CD8-positive, alpha-beta memory T cell (primary cell): ENCODE results near the gene C1orf198. TPM values are rescaled to one million over a fixed set of nuclear protein-coding genes. Genes with fewer than 3 reads are reported as not detected.
A peak's percentile ranks its signal among the peaks of the same experiment; 100 is the strongest.

ENCODE experiments used
- CTCF ChIA-PET: fragments of 350-600 bp; sonication (Branson Sonifier 250); formaldehyde crosslinking; loops from one replicate; lab custom pipeline; 2021; ENCODE audit warnings: antibody characterized with exemption; lab: Charles Lee
- POLR2A ChIA-PET: fragments of 350-600 bp; sonication (Branson Sonifier 250); formaldehyde crosslinking; loops from one replicate; lab custom pipeline; 2021; ENCODE audit warnings: antibody characterized with exemption; lab: Charles Lee
- DNase-seq, 5 donors: peaks; one replicate each; pipeline versions ENCODE4 v3.0.0 to v3.0.0-alpha.2; 2020 to 2022; ENCODE audit warnings: mixed read lengths in 1 of 5
- H3K27ac ChIP-seq: one replicate; pipeline ENCODE4 v1.7.0; 2013; ENCODE audit warnings: low read depth, mild to moderate bottlenecking, low read length, moderate library complexity
- H3K27me3 ChIP-seq: 2 replicates; pipeline ENCODE4 v1.7.0; 2013; ENCODE audit warnings: low read length, mild to moderate bottlenecking; ENCODE audit not compliant: insufficient read depth, poor library complexity, severe bottlenecking
- H3K36me3 ChIP-seq: 2 replicates; pipeline ENCODE4 v1.7.0; 2013; ENCODE audit warnings: mild to moderate bottlenecking, low read length, moderate library complexity; ENCODE audit not compliant: insufficient read depth
- H3K4me1 ChIP-seq: 2 replicates; pipeline ENCODE4 v1.7.0; 2013; ENCODE audit warnings: mild to moderate bottlenecking, low read length, moderate library complexity; ENCODE audit not compliant: insufficient read depth
- H3K4me3 ChIP-seq: 2 replicates; pipeline ENCODE4 v1.7.0; 2013; ENCODE audit warnings: mild to moderate bottlenecking, low read length
- H3K9me3 ChIP-seq: 2 replicates; pipeline ENCODE4 v1.7.0; 2013; ENCODE audit warnings: mild to moderate bottlenecking, low read length
- H3K27ac Mint-ChIP-seq, 8 donors: one replicate each; pipeline ENCODE4 v1.8.0; 2020 to 2021; ENCODE audit warnings: mixed read lengths in 8 of 8, mild to moderate bottlenecking in 6 of 8, inconsistent platforms in 3 of 8, moderate library complexity in 3 of 8
- H3K27me3 Mint-ChIP-seq, 2 donors: one replicate each; pipeline ENCODE4 v1.8.0; 2020 to 2021; ENCODE audit warnings: mixed read lengths in 2 of 2, mild to moderate bottlenecking in 1 of 2, moderate library complexity in 1 of 2
- H3K36me3 Mint-ChIP-seq, 3 donors: one replicate each; pipeline ENCODE4 v1.8.0; 2020 to 2021; ENCODE audit warnings: mixed read lengths in 3 of 3, inconsistent platforms in 1 of 3, mild to moderate bottlenecking in 1 of 3
- H3K4me1 Mint-ChIP-seq, 3 donors: one replicate each; pipeline ENCODE4 v1.8.0; 2020 to 2021; ENCODE audit warnings: mixed read lengths in 3 of 3, inconsistent platforms in 1 of 3, mild to moderate bottlenecking in 1 of 3
- H3K4me3 Mint-ChIP-seq, 7 donors: one replicate each; pipeline ENCODE4 v1.8.0; 2020 to 2021; ENCODE audit warnings: mixed read lengths in 7 of 7, mild to moderate bottlenecking in 6 of 7, moderate library complexity in 4 of 7, inconsistent platforms in 2 of 7
- H3K9me3 Mint-ChIP-seq, 5 donors: one replicate each; pipeline ENCODE4 v1.8.0; 2020 to 2022; ENCODE audit warnings: mixed read lengths in 5 of 5, mild to moderate bottlenecking in 3 of 5, moderate library complexity in 2 of 5, inconsistent platforms in 1 of 5
- polyA plus RNA-seq: library from polyadenylated mRNA; unstranded; fragments of 300-500 nt; fragmentation: Illumina TruSeq; gene quantifications from one replicate; pipeline ENCODE4 v1.2.3, GENCODE V29; 2021
- total RNA-seq, 2 experiments: library from RNA; stranded (reverse); gene quantifications; one replicate each; pipeline ENCODE4 v1.2.3, GENCODE V29; 2021

Gene C1orf198
- total and polyA plus RNA-seq, 3 experiments from 2014 or later: 5.7 to 7.2 (median 5.9) TPM

DNA sequence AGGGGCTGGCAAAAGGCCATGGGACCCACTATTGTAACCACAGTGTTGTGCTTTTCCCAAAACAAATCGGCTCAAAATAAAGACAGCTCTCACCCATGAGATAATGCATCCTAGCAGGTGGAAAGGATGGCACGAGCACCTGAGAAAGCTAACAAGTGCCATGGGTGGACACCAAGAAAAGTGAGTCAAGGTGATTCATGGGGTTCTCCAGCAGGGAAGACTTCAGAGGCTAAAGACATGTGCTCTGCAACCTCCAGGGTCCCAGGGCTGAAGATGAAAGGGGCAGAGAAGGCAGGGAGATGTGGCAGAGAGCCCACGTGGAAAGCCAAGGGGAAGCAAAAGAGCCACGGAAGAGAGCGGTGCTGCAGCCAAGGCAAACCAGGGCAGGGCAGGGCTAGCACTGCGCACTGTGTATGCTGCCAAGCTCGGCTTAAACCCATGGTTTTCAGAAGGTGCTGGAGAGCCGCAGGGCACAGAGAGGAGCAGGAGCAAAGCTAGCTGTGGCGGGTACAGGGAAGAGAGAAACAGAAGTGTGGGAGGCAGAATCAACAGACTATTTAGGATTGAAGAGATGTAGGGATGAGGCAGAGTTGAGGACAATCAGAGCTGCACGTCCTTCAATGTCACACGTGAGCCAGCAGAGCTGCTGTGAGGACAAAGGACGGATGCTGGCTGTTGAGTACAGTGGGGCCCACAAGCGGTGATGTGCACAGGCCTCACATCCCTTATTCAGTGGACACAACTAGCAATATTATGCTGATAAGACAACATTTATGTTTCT lies 41.8 kb upstream of the C1orf198 start:
- Histone ChIP-seq H3K27ac (no peak overlapping the region), H3K4me1 (no peaks in the 10 kb centered on the region), H3K36me3 (peaks cover 58% of the 10 kb centered on the region), H3K4me3 (no peak overlapping the region), H3K27me3 (no peaks in the 10 kb centered on the region), H3K9me3 (no peaks in the 10 kb centered on the region)
- ChIA-PET CTCF (interaction anchor here (1.5 kb wide), 1 partner anchor 301 kb away, joined by 5 read pairs; no protein-coding TSS in a partner anchor), POLR2A (no interaction called here)
- Mint-ChIP-seq H3K36me3 (peaks cover 14 to 92% (median 36%) of the 10 kb centered on the region in 3 donors), H3K27me3 (no peaks in the 10 kb centered on the region), H3K4me3 (no peak overlapping the region), H3K9me3 (no peaks in the 10 kb centered on the region), H3K27ac (peak overlapping the region in 1 of 8 donors; percentile 6), H3K4me1 (no peaks in the 10 kb centered on the region)
- no peak for DNase-seq

- Histone ChIP-seq H3K4me3 (no peak overlapping the region), H3K27me3 (no peaks in the 10 kb centered on the region), H3K4me1 (no peaks in the 10 kb centered on the region), H3K9me3 (no peaks in the 10 kb centered on the region), H3K36me3 (peaks cover 45% of the 10 kb centered on the region), H3K27ac (no peak overlapping the region)
- POLR2A ChIA-PET: interaction anchor here (0.9 kb wide), 1 partner anchor 11 kb away, joined by 3 read pairs; no protein-coding TSS in a partner anchor
- CTCF ChIA-PET: interaction anchor here (1.5 kb wide), 1 partner anchor 9 kb away, joined by 5 read pairs; no protein-coding TSS in a partner anchor
- no peaks in the 10 kb centered on the region for H3K27me3 Mint-ChIP-seq
- H3K27ac Mint-ChIP-seq: no peak overlapping the region
- peaks cover 0 to 4% (median 1%) of the 10 kb centered on the region in 3 donors for H3K4me1 Mint-ChIP-seq
- no peaks in the 10 kb centered on the region for H3K9me3 Mint-ChIP-seq
- peaks cover 9 to 91% (median 43%) of the 10 kb centered on the region in 3 donors for H3K36me3 Mint-ChIP-seq
- no peak for DNase-seq
- H3K4me3 Mint-ChIP-seq: no peak overlapping the region
Observed at GRCh38 chr1:230907472-230908205, 39.3 kb upstream of the C1orf198 start.

- no peak overlapping the region for H3K4me3 Mint-ChIP-seq
Observed at GRCh38 chr1:230906226-230906625, 37.9 kb upstream of the C1orf198 start.

GRCh38 chr1:230905733-230906132 lies 37.4 kb upstream of the C1orf198 start:
- Mint-ChIP-seq H3K27me3 (no peaks in the 10 kb centered on the region), H3K4me3 (no peak overlapping the region), H3K9me3 (no peaks in the 10 kb centered on the region), H3K27ac (peak overlapping the region in 4 of 8 donors; percentile 32 to 95 (median 69)), H3K36me3 (peaks cover 5 to 88% (median 35%) of the 10 kb centered on the region in 3 donors), H3K4me1 (peaks cover 0 to 4% (median 1%) of the 10 kb centered on the region in 3 donors)
- H3K27ac ChIP-seq: no peak overlapping the region
- POLR2A ChIA-PET: no interaction called here
- no peaks in the 10 kb centered on the region for H3K9me3 ChIP-seq
- DNase-seq: no peak
- peaks cover 27% of the 10 kb centered on the region for H3K36me3 ChIP-seq
- H3K4me3 ChIP-seq: no peak overlapping the region
- H3K4me1 ChIP-seq: no peaks in the 10 kb centered on the region
- CTCF ChIA-PET: no interaction called here
- no peaks in the 10 kb centered on the region for H3K27me3 ChIP-seq

More at GRCh38 chr1:230906226-230906625, 37.9 kb upstream of the C1orf198 start:
- ChIA-PET CTCF (no interaction called here), POLR2A (no interaction called here)
- peaks cover 9 to 88% (median 36%) of the 10 kb centered on the region in 3 donors for H3K36me3 Mint-ChIP-seq
- no peaks in the 10 kb centered on the region for H3K27me3 ChIP-seq
- DNase-seq: no peak
- H3K9me3 Mint-ChIP-seq: no peaks in the 10 kb centered on the region
- H3K4me3 ChIP-seq: no peak overlapping the region
- no peak overlapping the region for H3K27ac Mint-ChIP-seq
- no peak overlapping the region for H3K27ac ChIP-seq
- H3K27me3 Mint-ChIP-seq: no peaks in the 10 kb centered on the region
- H3K4me1 Mint-ChIP-seq: peaks cover 0 to 4% (median 1%) of the 10 kb centered on the region in 3 donors
- no peaks in the 10 kb centered on the region for H3K4me1 ChIP-seq
- H3K9me3 ChIP-seq: no peaks in the 10 kb centered on the region
- H3K36me3 ChIP-seq: peaks cover 32% of the 10 kb centered on the region

- H3K36me3 ChIP-seq: peaks cover 9% of the 10 kb centered on the region
Observed at GRCh38 chr1:230902349-230902923, 34.1 kb upstream of the C1orf198 start.

GRCh38 chr1:230901671-230902070 lies 33.4 kb upstream of the C1orf198 start:
- ChIA-PET POLR2A (no interaction called here), CTCF (no interaction called here)
- H3K9me3 ChIP-seq: no peaks in the 10 kb centered on the region
- Mint-ChIP-seq H3K36me3 (peaks cover 0 to 56% (median 17%) of the 10 kb centered on the region in 3 donors), H3K4me3 (no peak overlapping the region), H3K27me3 (no peaks in the 10 kb centered on the region), H3K27ac (peak overlapping the region in 2 of 8 donors; percentile 3 to 27), H3K4me1 (peaks cover 0 to 4% (median 1%) of the 10 kb centered on the region in 3 donors), H3K9me3 (no peaks in the 10 kb centered on the region)
- peaks cover 8% of the 10 kb centered on the region for H3K36me3 ChIP-seq
- no peaks in the 10 kb centered on the region for H3K4me1 ChIP-seq
- no peaks in the 10 kb centered on the region for H3K27me3 ChIP-seq
- DNase-seq: no peak
- H3K4me3 ChIP-seq: no peak overlapping the region
- no peak overlapping the region for H3K27ac ChIP-seq

More at GRCh38 chr1:230902349-230902923, 34.1 kb upstream of the C1orf198 start:
- peaks cover 0 to 63% (median 21%) of the 10 kb centered on the region in 3 donors for H3K36me3 Mint-ChIP-seq
- H3K9me3 ChIP-seq: no peaks in the 10 kb centered on the region
- H3K9me3 Mint-ChIP-seq: no peaks in the 10 kb centered on the region
- H3K4me3 Mint-ChIP-seq: no peak overlapping the region
- no peaks in the 10 kb centered on the region for H3K27me3 Mint-ChIP-seq
- CTCF ChIA-PET: no interaction called here
- H3K4me1 Mint-ChIP-seq: peaks cover 0 to 4% (median 1%) of the 10 kb centered on the region in 3 donors
- no peak overlapping the region for H3K4me3 ChIP-seq
- H3K4me1 ChIP-seq: no peaks in the 10 kb centered on the region
- no peak for DNase-seq
- H3K27me3 ChIP-seq: no peaks in the 10 kb centered on the region
- no peak overlapping the region for H3K27ac Mint-ChIP-seq
- POLR2A ChIA-PET: no interaction called here
- no peak overlapping the region for H3K27ac ChIP-seq

- Mint-ChIP-seq H3K9me3 (no peaks in the 10 kb centered on the region), H3K36me3 (peaks cover 0 to 49% (median 16%) of the 10 kb centered on the region in 3 donors), H3K27ac (peak overlapping the region in 2 of 8 donors; percentile 13 to 69), H3K4me1 (peaks cover 0 to 4% (median 1%) of the 10 kb centered on the region in 3 donors), H3K4me3 (no peak overlapping the region), H3K27me3 (no peaks in the 10 kb centered on the region)
- DNase-seq: no peak
- Histone ChIP-seq H3K9me3 (no peaks in the 10 kb centered on the region), H3K4me3 (no peak overlapping the region), H3K36me3 (peaks cover 4% of the 10 kb centered on the region), H3K27ac (no peak overlapping the region), H3K4me1 (no peaks in the 10 kb centered on the region), H3K27me3 (no peaks in the 10 kb centered on the region)
- ChIA-PET POLR2A (no interaction called here), CTCF (interaction anchor here (0.7 kb wide), 1 partner anchor 310 kb away, joined by 3 read pairs; no protein-coding TSS in a partner anchor)
Observed at GRCh38 chr1:230900984-230901383, 32.7 kb upstream of the C1orf198 start.
